ENCODE results near the gene GREB1.

- TF ChIP-seq, protein P1, sequence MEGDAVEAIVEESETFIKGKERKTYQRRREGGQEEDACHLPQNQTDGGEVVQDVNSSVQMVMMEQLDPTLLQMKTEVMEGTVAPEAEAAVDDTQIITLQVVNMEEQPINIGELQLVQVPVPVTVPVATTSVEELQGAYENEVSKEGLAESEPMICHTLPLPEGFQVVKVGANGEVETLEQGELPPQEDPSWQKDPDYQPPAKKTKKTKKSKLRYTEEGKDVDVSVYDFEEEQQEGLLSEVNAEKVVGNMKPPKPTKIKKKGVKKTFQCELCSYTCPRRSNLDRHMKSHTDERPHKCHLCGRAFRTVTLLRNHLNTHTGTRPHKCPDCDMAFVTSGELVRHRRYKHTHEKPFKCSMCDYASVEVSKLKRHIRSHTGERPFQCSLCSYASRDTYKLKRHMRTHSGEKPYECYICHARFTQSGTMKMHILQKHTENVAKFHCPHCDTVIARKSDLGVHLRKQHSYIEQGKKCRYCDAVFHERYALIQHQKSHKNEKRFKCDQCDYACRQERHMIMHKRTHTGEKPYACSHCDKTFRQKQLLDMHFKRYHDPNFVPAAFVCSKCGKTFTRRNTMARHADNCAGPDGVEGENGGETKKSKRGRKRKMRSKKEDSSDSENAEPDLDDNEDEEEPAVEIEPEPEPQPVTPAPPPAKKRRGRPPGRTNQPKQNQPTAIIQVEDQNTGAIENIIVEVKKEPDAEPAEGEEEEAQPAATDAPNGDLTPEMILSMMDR (conservative IDR thresholded peaks at IDR 0.05 in 1 of 2, IDR thresholded peaks at IDR 0.05 in 1 of 2; ENCODE audit: extremely low read depth in 1 of 2, insufficient read depth in 1 of 2, low read depth in 1 of 2, low read length in 2 of 2) = no peak
- no peak for TF ChIP-seq EZH2 (IDR thresholded peaks at IDR 0.05; ENCODE audit: borderline replicate concordance, low read length)
Measured at GRCh38 chr2:11615209-11615608, 81.4 kb downstream of the GREB1 start.
